Nephron progenitor cell (in vitro differentiated cells): ENCODE data around the gene RIC8A.

ENCODE experiments used
- DNase-seq: peaks from one replicate; pipeline ENCODE4 v3.0.0; 2021
- H3K27ac Mint-ChIP-seq: 2 replicates; pipeline ENCODE4 v1.8.0; 2021; ENCODE audit warnings: mild to moderate bottlenecking, moderate library complexity, mixed read lengths
- H3K27me3 Mint-ChIP-seq: 2 replicates; pipeline ENCODE4 v1.8.0; 2021; ENCODE audit warnings: mild to moderate bottlenecking, low read depth, mixed read lengths; ENCODE audit not compliant: poor library complexity
- H3K36me3 Mint-ChIP-seq: 2 replicates; pipeline ENCODE4 v1.8.0; 2021; ENCODE audit warnings: low read depth, mixed read lengths
- H3K4me1 Mint-ChIP-seq: 2 replicates; pipeline ENCODE4 v1.8.0; 2021; ENCODE audit warnings: mixed read lengths
- H3K4me3 Mint-ChIP-seq: 2 replicates; pipeline ENCODE4 v1.8.0; 2021; ENCODE audit warnings: mild to moderate bottlenecking, moderate library complexity, mixed read lengths
- H3K9me3 Mint-ChIP-seq: 2 replicates; pipeline ENCODE4 v1.8.0; 2021; ENCODE audit warnings: mild to moderate bottlenecking, moderate library complexity, mixed read lengths
- CTCF ChIP-seq: fragments of 200-600 bp; sonication (generic); IDR thresholded peaks from 2 replicates; pipeline ENCODE4 v1.5.0; 2021; ENCODE audit warnings: antibody characterized with exemption

The RIC8A gene

GRCh38 chr11:196786-197731 is 10.4 kb upstream of the RIC8A start:
- Mint-ChIP-seq H3K4me1 (no peaks in the 10 kb centered on the region), H3K4me3 (no peak overlapping the region), H3K27ac (no peak overlapping the region), H3K36me3 (no peaks in the 10 kb centered on the region), H3K27me3 (peaks cover 6% of the 10 kb centered on the region), H3K9me3 (no peaks in the 10 kb centered on the region)
- no peak for DNase-seq
- no peak for TF ChIP-seq CTCF

DNA sequence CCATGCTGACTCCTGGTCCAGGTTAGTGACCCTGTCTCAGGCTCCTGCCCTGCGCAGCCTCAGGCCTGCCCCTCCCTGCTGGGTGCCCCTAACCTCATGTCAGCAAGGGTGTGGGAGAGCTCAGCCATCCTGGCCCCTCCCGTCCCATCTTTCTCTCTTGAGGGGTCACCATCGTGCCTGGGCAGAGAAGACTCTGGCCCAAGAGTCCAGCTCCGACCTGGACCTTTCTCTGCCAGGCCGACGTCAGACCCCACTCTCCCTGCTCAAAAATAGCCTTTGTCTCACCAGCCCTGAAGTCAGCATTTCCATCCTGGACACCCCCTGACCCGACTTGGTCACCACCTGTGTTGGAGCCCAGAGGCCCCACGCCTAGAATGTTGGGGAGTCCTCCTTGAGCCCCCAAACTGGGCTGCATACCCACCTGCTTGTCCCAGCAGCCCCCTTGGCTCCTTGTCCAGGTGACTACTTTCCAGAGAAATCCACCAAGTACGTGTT is 9.7 kb upstream of the RIC8A start:
- no peak overlapping the region for H3K4me3 Mint-ChIP-seq

DNA sequence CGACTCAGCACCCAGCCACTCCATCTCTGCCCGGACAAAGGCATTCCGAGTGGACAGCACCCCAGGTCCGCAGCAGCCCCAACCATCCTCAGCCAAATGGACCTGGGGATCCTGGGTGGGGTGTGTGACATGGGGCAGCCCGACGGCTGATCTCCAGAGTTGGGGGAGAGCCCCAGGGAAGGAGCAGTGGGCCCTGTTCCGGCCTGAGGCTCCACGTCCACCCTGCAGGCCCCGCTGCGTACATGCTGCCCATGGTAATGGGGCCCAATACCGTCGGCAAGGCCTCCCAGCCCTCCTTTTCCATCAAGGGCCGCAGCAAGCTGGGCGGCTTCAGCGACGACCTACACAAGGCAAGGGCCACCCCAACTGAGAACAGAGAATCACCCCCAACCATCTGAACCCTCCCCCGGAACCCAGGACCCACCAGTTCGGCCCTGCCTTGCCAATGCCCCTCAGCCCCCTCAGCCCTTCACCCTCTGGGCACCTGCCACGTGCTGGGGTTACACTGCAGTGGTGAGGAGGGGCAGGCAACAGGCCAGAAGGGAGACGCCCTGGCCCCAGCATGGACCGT is 9.2 kb upstream of the RIC8A start:
- Mint-ChIP-seq H3K9me3 (no peaks in the 10 kb centered on the region), H3K4me1 (no peaks in the 10 kb centered on the region), H3K27ac (no peak overlapping the region), H3K36me3 (peaks cover 6% of the 10 kb centered on the region), H3K4me3 (no peak overlapping the region), H3K27me3 (peaks cover 6% of the 10 kb centered on the region)
- DNase-seq: no peak
- TF ChIP-seq CTCF: no peak

More for the DNA sequence above, 9.7 kb upstream of the RIC8A start:
- Mint-ChIP-seq H3K27ac (no peak overlapping the region), H3K27me3 (peaks cover 6% of the 10 kb centered on the region), H3K9me3 (no peaks in the 10 kb centered on the region), H3K4me1 (no peaks in the 10 kb centered on the region), H3K36me3 (peaks cover under 1% of the 10 kb centered on the region)
- no peak for TF ChIP-seq CTCF
- no peak for DNase-seq

DNA sequence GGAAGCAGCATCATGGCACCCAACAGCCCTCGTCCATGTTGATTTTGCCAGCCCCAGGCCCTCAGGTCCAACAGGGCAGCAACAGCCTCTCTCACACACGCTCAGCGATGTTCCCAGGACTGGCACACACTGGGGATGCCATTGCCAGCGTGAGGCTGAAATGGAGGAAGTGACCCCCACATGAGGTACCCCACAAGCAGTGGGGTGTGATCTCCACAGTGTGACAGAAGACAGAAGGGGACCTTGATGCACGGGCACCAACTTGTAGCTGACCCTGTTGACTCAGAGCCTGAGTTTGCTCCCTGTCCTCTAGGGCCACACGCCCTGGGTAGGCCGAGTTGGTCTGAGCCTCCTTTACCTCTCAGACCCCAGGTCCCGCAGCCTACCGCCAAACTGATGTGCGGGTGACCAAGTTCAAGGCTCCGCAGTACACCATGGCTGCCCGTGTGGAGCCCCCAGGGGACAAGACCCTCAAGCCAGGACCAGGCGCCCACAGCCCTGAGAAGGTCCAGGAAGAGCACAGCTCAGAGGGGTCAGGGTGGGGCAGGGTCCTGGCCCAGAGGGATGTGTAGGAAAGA is 8.4 kb upstream of the RIC8A start:
- H3K27ac Mint-ChIP-seq: no peak overlapping the region
- no peak for TF ChIP-seq CTCF
- H3K27me3 Mint-ChIP-seq: peaks cover 6% of the 10 kb centered on the region
- no peaks in the 10 kb centered on the region for H3K9me3 Mint-ChIP-seq
- DNase-seq: no peak
- H3K4me3 Mint-ChIP-seq: no peak overlapping the region
- no peaks in the 10 kb centered on the region for H3K4me1 Mint-ChIP-seq
- peaks cover 11% of the 10 kb centered on the region for H3K36me3 Mint-ChIP-seq

DNA sequence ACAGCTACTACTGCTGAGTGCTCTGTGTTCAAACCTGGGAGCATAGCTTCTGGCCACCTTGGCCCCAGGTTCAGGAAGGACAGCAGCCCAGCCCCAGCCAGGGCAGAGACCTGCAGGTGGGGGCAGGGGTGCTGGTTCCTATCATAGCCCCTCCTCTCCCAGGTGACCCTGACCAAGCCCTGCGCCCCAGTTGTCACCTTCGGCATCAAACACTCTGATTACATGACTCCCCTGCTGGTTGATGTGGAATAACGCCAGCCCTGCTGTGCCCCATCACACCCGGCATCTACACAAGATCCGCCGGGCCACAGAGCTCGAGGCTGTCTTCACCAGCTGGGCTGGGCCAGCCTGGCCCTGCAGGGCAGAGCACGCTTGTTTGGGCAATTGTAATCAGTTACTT is 7.7 kb upstream of the RIC8A start:
- Mint-ChIP-seq H3K27me3 (peaks cover 6% of the 10 kb centered on the region), H3K36me3 (peaks cover 12% of the 10 kb centered on the region), H3K27ac (no peak overlapping the region), H3K9me3 (no peaks in the 10 kb centered on the region), H3K4me1 (no peaks in the 10 kb centered on the region), H3K4me3 (no peak overlapping the region)
- no peak for TF ChIP-seq CTCF
- DNase-seq: no peak
